ENCODE measurements around the gene RBM42. TPM values are rescaled to one million over a fixed set of nuclear protein-coding genes. Genes with fewer than 3 reads are reported as not detected.

The RBM42 gene
- total and polyA plus RNA-seq, 2 of the 13 experiments (the other 11 are each of a cell fraction or from before 2014, with no cell fraction given): 27.2 to 55.3 TPM

DNA sequence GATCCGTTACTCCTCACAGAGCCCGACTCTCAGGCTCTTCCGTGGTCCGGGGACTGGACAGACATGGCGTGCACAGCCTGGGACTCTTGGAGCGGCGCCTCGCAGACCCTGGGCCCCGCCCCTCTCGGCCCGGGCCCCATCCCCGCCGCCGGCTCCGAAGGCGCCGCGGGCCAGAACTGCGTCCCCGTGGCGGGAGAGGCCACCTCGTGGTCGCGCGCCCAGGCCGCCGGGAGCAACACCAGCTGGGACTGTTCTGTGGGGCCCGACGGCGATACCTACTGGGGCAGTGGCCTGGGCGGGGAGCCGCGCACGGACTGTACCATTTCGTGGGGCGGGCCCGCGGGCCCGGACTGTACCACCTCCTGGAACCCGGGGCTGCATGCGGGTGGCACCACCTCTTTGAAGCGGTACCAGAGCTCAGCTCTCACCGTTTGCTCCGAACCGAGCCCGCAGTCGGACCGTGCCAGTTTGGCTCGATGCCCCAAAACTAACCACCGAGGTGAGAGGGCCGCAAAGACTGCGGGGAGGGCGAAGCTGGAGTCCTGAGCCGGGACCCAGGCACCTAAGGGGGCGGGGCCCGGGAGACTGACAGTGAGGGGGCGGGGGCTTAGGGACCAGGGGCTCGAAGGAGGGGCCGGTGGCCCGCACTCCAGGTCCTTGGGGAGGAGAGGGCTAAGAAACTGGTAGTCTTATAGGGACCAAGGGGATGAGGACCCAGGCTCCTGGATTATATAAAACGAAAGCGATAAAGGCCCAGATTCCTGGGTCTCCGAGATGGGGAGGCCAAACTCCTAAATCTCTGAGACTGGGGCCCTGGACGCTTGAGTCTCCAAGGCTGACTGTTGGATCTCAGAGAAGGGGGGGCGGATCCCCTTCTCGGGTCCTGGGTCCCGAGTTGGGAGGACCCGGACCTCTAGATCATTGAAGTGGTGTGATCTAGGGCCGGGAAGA, 14.7 kb downstream of the RBM42 start (continued):
- TF ChIP-seq, protein P1, sequence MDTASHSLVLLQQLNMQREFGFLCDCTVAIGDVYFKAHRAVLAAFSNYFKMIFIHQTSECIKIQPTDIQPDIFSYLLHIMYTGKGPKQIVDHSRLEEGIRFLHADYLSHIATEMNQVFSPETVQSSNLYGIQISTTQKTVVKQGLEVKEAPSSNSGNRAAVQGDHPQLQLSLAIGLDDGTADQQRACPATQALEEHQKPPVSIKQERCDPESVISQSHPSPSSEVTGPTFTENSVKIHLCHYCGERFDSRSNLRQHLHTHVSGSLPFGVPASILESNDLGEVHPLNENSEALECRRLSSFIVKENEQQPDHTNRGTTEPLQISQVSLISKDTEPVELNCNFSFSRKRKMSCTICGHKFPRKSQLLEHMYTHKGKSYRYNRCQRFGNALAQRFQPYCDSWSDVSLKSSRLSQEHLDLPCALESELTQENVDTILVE (CRISPR knock-in tag; IDR thresholded peaks at IDR 0.05): no peak; the same call in 1 of the 2 replicates
- TF ChIP-seq ZEB1 (IDR thresholded peaks at IDR 0.05; ENCODE audit: insufficient replicate concordance, low read depth) (peak; percentile 57), FOXK2 (IDR thresholded peaks at IDR 0.05) (peak; percentile 95), ZNF816 (CRISPR knock-in tag; IDR thresholded peaks at IDR 0.05; ENCODE audit: borderline replicate concordance) (peak; percentile 69; the same call in 1 of the 2 replicates), SOX13 (IDR thresholded peaks at IDR 0.05) (no peak), SOX13 (CRISPR knock-in tag; conservative IDR thresholded peaks at IDR 0.05 in 1 of 2, IDR thresholded peaks at IDR 0.05 in 1 of 2) (peak in 1 of 2 experiments; percentile 34; a peak in 2 of 4 replicates), ZFAT (CRISPR knock-in tag; conservative IDR thresholded peaks at IDR 0.05) (no peak), MAFG (CRISPR knock-in tag; IDR thresholded peaks at IDR 0.05) (no peak), ZNF251 (CRISPR knock-in tag; IDR thresholded peaks at IDR 0.05) (no peak), FOXK1 (CRISPR knock-in tag; IDR thresholded peaks at IDR 0.05; ENCODE audit: borderline replicate concordance, low read depth) (peak; percentile 31; the same call in 1 of the 2 replicates), ZNF615 (CRISPR knock-in tag; IDR thresholded peaks at IDR 0.05; ENCODE audit: borderline replicate concordance) (no peak), NFKBIZ (CRISPR knock-in tag; IDR thresholded peaks at IDR 0.05) (peak; percentile 69), ZNF468 (CRISPR knock-in tag; IDR thresholded peaks at IDR 0.05) (no peak), EED (CRISPR knock-in tag; IDR thresholded peaks at IDR 0.05) (no peak; the same call in 1 of the 2 replicates), PHF5A (CRISPR knock-in tag; IDR thresholded peaks at IDR 0.05; ENCODE audit: low read depth, unreplicated experiment) (no peak), ZSCAN12 (CRISPR knock-in tag; IDR thresholded peaks at IDR 0.05) (no peak), ZSCAN22 (CRISPR knock-in tag; IDR thresholded peaks at IDR 0.05) (no peak), ZNF773 (CRISPR knock-in tag; IDR thresholded peaks at IDR 0.05; ENCODE audit: borderline replicate concordance) (peak; percentile 85; the same call in 1 of the 2 replicates), U2AF2 (IDR thresholded peaks at IDR 0.05; ENCODE audit: low read depth, low read length) (no peak), ZNF747 (CRISPR knock-in tag; IDR thresholded peaks at IDR 0.05; ENCODE audit: borderline replicate concordance) (no peak; the same call in none of the 2 replicates), BCL6 (CRISPR knock-in tag; IDR thresholded peaks at IDR 0.05) (no peak; the same call in 1 of the 2 replicates)
- TF ChIP-seq, protein P2, sequence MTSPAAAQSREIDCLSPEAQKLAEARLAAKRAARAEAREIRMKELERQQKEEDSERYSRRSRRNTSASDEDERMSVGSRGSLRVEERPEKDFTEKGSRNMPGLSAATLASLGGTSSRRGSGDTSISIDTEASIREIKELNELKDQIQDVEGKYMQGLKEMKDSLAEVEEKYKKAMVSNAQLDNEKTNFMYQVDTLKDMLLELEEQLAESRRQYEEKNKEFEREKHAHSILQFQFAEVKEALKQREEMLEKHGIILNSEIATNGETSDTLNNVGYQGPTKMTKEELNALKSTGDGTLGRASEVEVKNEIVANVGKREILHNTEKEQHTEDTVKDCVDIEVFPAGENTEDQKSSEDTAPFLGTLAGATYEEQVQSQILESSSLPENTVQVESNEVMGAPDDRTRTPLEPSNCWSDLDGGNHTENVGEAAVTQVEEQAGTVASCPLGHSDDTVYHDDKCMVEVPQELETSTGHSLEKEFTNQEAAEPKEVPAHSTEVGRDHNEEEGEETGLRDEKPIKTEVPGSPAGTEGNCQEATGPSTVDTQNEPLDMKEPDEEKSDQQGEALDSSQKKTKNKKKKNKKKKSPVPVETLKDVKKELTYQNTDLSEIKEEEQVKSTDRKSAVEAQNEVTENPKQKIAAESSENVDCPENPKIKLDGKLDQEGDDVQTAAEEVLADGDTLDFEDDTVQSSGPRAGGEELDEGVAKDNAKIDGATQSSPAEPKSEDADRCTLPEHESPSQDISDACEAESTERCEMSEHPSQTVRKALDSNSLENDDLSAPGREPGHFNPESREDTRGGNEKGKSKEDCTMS (CRISPR knock-in tag; conservative IDR thresholded peaks at IDR 0.05): no peak
- TF ChIP-seq, protein P3, sequence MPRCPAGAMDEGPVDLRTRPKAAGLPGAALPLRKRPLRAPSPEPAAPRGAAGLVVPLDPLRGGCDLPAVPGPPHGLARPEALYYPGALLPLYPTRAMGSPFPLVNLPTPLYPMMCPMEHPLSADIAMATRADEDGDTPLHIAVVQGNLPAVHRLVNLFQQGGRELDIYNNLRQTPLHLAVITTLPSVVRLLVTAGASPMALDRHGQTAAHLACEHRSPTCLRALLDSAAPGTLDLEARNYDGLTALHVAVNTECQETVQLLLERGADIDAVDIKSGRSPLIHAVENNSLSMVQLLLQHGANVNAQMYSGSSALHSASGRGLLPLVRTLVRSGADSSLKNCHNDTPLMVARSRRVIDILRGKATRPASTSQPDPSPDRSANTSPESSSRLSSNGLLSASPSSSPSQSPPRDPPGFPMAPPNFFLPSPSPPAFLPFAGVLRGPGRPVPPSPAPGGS (CRISPR knock-in tag; IDR thresholded peaks at IDR 0.05): 0 out of 2 replicates have a peak, but pooled peaks have one; percentile 62
- TF ChIP-seq, protein P4, sequence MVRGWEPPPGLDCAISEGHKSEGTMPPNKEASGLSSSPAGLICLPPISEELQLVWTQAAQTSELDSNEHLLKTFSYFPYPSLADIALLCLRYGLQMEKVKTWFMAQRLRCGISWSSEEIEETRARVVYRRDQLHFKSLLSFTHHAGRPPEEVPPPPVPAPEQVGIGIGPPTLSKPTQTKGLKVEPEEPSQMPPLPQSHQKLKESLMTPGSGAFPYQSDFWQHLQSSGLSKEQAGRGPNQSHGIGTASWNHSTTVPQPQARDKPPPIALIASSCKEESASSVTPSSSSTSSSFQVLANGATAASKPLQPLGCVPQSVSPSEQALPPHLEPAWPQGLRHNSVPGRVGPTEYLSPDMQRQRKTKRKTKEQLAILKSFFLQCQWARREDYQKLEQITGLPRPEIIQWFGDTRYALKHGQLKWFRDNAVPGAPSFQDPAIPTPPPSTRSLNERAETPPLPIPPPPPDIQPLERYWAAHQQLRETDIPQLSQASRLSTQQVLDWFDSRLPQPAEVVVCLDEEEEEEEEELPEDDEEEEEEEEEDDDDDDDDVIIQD (CRISPR knock-in tag; IDR thresholded peaks at IDR 0.05; ENCODE audit: low read depth): peak; percentile 46; the same call in 1 of the 2 replicates
